SK-N-SH treated with all-trans-retinoic acid at 6 μM for 48 hours (cell line): ENCODE results near the gene CRIP2.

Experiments
- ATAC-seq: fragments of 200-7000 bp; cut with Tn5 transposase; 3 replicates; pipeline ENCODE4 v1.9.1; 2020; ENCODE audit warnings: mild to moderate bottlenecking, moderate library complexity
- ARNTL ChIP-seq: fragments of 450-650 bp; formaldehyde crosslinking; IDR thresholded peaks from 2 replicates; pipeline ENCODE4 v1.5.0; 2020; ENCODE audit warnings: low read depth, mild to moderate bottlenecking, moderate library complexity, borderline replicate concordance
- BACH2 ChIP-seq: fragments of 250-450 bp; sonication (Bioruptor Pico); IDR thresholded peaks from 2 replicates; pipeline ENCODE4 v1.9.0; 2021; ENCODE audit warnings: mild to moderate bottlenecking, borderline replicate concordance
- CSDC2 ChIP-seq: fragments of 250-450 bp; sonication (Bioruptor Pico); IDR thresholded peaks from 2 replicates; pipeline ENCODE4 v1.5.0; 2020; ENCODE audit warnings: mild to moderate bottlenecking, moderate library complexity
- ESRRG ChIP-seq: fragments of 250-450 bp; sonication (Bioruptor Pico); IDR thresholded peaks from 2 replicates; pipeline ENCODE4 v1.6.1; 2021; ENCODE audit warnings: mild to moderate bottlenecking
- GLIS3 ChIP-seq: fragments of 250-450 bp; sonication (Bioruptor Pico); IDR thresholded peaks from 2 replicates; pipeline ENCODE4 v1.5.0; 2020; ENCODE audit warnings: mild to moderate bottlenecking, moderate library complexity
- ISL1 ChIP-seq: fragments of 250-450 bp; sonication (Bioruptor Pico); IDR thresholded peaks from 2 replicates; pipeline ENCODE4 v2.1.2; 2022; ENCODE audit warnings: mild to moderate bottlenecking, moderate library complexity
- OSR1 ChIP-seq: fragments of 250-450 bp; sonication (Bioruptor Pico); IDR thresholded peaks from 2 replicates; pipeline ENCODE4 v1.8.0; 2022; ENCODE audit warnings: moderate library complexity, mild to moderate bottlenecking, inconsistent platforms
- PPARA ChIP-seq: fragments of 250-450 bp; sonication (Bioruptor Pico); IDR thresholded peaks from 2 replicates; pipeline ENCODE4 v1.5.0; 2020; ENCODE audit warnings: mild to moderate bottlenecking, borderline replicate concordance
- TOX ChIP-seq: fragments of 250-450 bp; sonication (Bioruptor Pico); IDR thresholded peaks from 2 replicates; pipeline ENCODE4 v1.8.0; 2021; ENCODE audit warnings: mild to moderate bottlenecking, moderate library complexity, borderline replicate concordance
- ZC3H10 ChIP-seq: fragments of 250-450 bp; sonication (Bioruptor Pico); IDR thresholded peaks from 2 replicates; pipeline ENCODE4 v1.5.1; 2021; ENCODE audit warnings: mild to moderate bottlenecking, moderate library complexity
- ZFP3 ChIP-seq: fragments of 250-450 bp; sonication (Bioruptor Pico); IDR thresholded peaks from 2 replicates; pipeline ENCODE4 v1.5.0; 2020; ENCODE audit warnings: mild to moderate bottlenecking, moderate library complexity
- ZFP30 ChIP-seq: fragments of 450-650 bp; formaldehyde crosslinking; IDR thresholded peaks from 2 replicates; pipeline ENCODE4 v1.5.0; 2022; ENCODE audit warnings: mild to moderate bottlenecking, moderate library complexity
- ZNF565 ChIP-seq: fragments of 450-650 bp; formaldehyde crosslinking; conservative IDR thresholded peaks from 2 replicates; pipeline ENCODE4 v1.5.0; 2020; ENCODE audit warnings: low read depth, mild to moderate bottlenecking, moderate library complexity
- ZNF70 ChIP-seq: fragments of 450-650 bp; formaldehyde crosslinking; IDR thresholded peaks from 2 replicates; pipeline ENCODE4 v1.5.0; 2020; ENCODE audit warnings: mild to moderate bottlenecking, moderate library complexity
- ZNF8 ChIP-seq: fragments of 450-650 bp; formaldehyde crosslinking; IDR thresholded peaks from 2 replicates; pipeline ENCODE4 v1.5.0; 2020; ENCODE audit warnings: mild to moderate bottlenecking, moderate library complexity
- TF ChIP-seq, protein P1 (sequence below): fragments of 250-450 bp; sonication (Bioruptor Pico); IDR thresholded peaks from 2 replicates; pipeline ENCODE4 v1.5.1; 2021; ENCODE audit warnings: mild to moderate bottlenecking, moderate library complexity
- TF ChIP-seq, protein P2 (sequence below): fragments of 250-450 bp; sonication (Bioruptor Pico); IDR thresholded peaks from 2 replicates; pipeline ENCODE4 v1.8.0; 2021; ENCODE audit warnings: low read depth, mild to moderate bottlenecking, moderate library complexity, borderline replicate concordance
- TF ChIP-seq, protein P3 (sequence below): fragments of 250-450 bp; sonication (Bioruptor Pico); IDR thresholded peaks from 2 replicates; pipeline ENCODE4 v1.5.0; 2020; ENCODE audit warnings: mild to moderate bottlenecking, moderate library complexity

The CRIP2 gene

DNA sequence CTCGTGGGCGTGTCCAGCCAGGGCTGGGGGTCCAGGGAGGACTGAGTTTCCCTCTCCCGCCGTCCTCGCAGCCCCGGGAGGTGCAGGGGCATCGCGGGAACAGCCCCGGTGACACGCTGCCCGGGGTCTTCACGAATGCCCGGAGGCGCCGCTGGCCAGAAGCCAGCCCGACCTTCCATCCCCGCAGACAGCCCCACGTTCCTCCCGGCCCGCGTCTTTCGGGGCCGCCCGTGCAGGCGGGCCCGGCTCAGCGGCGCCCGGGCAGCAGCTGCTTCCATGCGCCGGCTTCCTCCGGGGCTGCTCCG lies 15.6 kb downstream of the CRIP2 start:
- TF ChIP-seq BACH2 (CRISPR knock-in tag) (no peak), ISL1 (no peak)
- ATAC-seq, result no peak

DNA sequence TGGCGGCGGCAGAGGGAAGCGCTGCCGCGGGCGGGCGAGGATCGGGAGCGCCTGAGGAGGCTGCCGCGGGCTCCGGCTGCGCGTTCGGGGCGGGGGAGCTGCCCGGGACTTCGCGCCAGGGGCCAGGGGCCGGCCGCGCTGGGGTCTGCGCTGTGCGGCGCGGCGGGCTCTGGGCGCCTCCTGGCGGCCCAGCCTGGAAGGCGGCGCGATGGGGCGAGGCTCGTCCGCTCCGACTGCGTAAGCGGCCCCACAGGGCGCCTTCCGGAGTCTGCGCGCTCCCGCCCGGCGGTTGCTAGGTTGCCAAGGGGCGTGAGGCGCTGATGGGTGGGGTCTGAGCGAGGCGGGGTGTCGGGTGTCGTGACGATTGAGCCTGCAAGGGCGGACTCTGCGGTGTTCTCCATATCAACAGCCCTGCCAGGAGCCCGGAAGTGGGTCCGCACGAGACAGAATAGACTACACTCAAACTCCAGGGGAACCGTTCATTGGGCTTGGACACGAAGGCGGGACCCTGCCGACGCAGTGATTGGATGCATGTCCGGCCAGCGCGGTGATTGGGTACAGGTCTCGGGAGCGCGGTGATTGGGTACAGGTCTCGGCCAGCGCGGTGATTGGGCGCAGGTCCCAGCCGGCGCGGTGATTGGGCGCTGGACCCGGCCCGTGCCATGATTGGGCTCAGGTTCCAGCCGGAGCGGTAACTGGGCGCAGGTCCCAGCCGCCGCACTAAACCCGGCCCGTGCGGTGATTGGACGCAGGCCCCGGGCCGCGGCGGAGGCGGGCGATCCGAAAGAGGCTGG lies 16.1 kb downstream of the CRIP2 start, which contains the start of gene TEDC1:
TSS of gene TEDC1 (plus strand) at position 675 of the 794 bp plus-strand sequence. CDS start 130 bp downstream, outside the sequence.
- peak; percentile 85 for ATAC-seq
- TF ChIP-seq, protein P1, sequence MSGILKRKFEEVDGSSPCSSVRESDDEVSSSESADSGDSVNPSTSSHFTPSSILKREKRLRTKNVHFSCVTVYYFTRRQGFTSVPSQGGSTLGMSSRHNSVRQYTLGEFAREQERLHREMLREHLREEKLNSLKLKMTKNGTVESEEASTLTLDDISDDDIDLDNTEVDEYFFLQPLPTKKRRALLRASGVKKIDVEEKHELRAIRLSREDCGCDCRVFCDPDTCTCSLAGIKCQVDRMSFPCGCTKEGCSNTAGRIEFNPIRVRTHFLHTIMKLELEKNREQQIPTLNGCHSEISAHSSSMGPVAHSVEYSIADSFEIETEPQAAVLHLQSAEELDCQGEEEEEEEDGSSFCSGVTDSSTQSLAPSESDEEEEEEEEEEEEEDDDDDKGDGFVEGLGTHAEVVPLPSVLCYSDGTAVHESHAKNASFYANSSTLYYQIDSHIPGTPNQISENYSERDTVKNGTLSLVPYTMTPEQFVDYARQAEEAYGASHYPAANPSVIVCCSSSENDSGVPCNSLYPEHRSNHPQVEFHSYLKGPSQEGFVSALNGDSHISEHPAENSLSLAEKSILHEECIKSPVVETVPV (CRISPR knock-in tag), result no peak
- TF ChIP-seq, protein P2, sequence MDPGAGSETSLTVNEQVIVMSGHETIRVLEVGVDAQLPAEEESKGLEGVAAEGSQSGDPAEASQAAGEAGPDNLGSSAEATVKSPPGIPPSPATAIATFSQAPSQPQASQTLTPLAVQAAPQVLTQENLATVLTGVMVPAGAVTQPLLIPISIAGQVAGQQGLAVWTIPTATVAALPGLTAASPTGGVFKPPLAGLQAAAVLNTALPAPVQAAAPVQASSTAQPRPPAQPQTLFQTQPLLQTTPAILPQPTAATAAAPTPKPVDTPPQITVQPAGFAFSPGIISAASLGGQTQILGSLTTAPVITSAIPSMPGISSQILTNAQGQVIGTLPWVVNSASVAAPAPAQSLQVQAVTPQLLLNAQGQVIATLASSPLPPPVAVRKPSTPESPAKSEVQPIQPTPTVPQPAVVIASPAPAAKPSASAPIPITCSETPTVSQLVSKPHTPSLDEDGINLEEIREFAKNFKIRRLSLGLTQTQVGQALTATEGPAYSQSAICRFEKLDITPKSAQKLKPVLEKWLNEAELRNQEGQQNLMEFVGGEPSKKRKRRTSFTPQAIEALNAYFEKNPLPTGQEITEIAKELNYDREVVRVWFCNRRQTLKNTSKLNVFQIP (CRISPR knock-in tag), result 0 out of 2 replicates have a peak, but pooled peaks have one; percentile 26
- no peak for TF ChIP-seq ESRRG (CRISPR knock-in tag)
- TF ChIP-seq ZFP3 (CRISPR knock-in tag), result 0 out of 2 replicates have a peak, but pooled peaks have one; percentile 25
- TF ChIP-seq BACH2 (CRISPR knock-in tag), result peak; percentile 70; the same call in 1 of the 2 replicates
- 0 out of 2 replicates have a peak, but pooled peaks have one; percentile 53 for TF ChIP-seq GLIS3 (CRISPR knock-in tag)
- TF ChIP-seq ISL1, result no peak
- peak; percentile 64; the same call in 1 of the 2 replicates for TF ChIP-seq PPARA (CRISPR knock-in tag)
- TF ChIP-seq, protein P3, sequence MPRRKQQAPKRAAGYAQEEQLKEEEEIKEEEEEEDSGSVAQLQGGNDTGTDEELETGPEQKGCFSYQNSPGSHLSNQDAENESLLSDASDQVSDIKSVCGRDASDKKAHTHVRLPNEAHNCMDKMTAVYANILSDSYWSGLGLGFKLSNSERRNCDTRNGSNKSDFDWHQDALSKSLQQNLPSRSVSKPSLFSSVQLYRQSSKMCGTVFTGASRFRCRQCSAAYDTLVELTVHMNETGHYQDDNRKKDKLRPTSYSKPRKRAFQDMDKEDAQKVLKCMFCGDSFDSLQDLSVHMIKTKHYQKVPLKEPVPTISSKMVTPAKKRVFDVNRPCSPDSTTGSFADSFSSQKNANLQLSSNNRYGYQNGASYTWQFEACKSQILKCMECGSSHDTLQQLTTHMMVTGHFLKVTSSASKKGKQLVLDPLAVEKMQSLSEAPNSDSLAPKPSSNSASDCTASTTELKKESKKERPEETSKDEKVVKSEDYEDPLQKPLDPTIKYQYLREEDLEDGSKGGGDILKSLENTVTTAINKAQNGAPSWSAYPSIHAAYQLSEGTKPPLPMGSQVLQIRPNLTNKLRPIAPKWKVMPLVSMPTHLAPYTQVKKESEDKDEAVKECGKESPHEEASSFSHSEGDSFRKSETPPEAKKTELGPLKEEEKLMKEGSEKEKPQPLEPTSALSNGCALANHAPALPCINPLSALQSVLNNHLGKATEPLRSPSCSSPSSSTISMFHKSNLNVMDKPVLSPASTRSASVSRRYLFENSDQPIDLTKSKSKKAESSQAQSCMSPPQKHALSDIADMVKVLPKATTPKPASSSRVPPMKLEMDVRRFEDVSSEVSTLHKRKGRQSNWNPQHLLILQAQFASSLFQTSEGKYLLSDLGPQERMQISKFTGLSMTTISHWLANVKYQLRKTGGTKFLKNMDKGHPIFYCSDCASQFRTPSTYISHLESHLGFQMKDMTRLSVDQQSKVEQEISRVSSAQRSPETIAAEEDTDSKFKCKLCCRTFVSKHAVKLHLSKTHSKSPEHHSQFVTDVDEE, result peak; percentile 88
- TF ChIP-seq CSDC2, result peak; percentile 88; the same call in 1 of the 2 replicates
- TF ChIP-seq TOX (CRISPR knock-in tag), result no peak

DNA sequence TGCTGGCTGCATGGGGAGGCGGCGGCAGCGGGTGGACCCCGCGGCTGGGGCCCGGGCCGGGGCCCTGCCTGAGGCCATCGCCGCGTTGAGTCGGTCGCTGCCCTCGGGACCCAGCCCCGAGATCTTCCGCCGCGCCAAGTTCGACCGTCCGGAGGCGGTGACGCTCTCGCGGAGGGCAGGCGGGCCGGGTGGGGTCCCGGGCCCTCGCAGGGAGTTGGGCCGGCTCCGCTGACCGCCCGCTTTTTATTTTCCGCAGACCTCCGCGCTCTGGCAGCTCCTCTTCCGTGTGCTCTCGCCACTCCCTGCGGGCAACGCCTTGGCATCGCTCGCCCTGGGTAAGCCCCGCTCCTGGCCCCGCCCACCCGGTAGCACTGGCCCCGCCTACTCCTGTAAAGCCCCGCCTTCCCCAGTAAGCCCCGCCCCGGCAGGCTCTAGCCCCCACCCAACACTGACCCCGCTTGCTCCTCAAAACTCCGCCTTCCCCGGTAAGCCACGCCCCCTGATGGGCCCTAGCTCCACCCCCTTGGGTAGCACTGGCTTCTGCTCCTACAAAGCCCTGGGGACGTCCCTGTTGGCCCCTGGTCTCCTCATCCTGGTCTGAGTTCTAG lies 16.8 kb downstream of the CRIP2 start:
- ATAC-seq, result peak; percentile 13
- TF ChIP-seq ZNF565 (CRISPR knock-in tag) (0 out of 2 replicates have a peak, but pooled peaks have one; percentile 6), ZNF8 (CRISPR knock-in tag) (no peak)
- TF ChIP-seq, all 23 proteins: peak for 1

DNA sequence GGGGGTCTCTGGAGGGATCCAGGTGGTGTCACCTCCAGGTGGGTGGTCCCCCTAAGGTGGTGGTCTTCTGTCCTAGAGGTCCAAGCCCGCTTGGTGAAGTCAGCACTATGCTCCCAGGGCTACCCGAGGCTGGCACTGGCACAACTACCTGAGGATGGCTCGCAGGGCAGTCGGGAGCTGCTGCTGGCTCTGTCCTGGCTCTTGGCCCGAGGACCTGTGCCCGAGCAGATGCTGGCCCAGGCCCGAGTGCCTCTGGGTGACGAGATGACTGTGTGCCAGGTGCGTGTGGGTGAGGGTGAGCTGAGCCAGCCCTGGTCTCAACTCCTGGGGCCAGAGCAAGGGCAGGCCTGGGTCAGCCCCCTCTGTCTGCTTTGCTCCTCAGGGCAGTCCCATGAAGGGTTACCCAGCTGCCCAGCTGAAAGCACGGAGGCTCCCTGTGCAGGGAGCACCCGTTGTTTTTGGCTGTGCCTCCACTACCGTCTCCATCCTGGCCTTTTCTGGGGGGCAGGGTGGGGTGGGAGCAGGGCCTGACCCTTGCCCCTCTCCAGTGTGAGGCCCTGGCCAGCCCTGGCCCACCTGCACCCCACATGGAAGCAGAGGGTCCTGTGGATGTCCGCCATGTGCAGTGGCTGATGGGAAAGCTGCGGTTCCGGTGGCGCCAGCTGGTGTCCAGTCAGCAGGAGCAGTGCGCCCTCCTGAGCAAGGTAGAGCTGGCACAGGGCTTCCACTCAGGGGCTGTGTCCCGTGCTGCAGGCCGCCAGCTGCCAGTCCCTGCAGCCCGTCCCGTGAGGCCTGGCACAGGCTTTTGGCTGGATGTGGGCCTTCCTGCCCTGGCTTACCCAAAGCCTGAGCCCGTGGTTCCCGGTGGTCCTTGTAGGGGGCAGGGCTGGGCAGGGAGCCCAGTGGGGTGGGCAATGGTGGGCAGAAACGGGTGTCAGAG lies 17.7 kb downstream of the CRIP2 start:
- no peak for ATAC-seq
- TF ChIP-seq BACH2 (CRISPR knock-in tag) (no peak), ZNF70 (CRISPR knock-in tag) (no peak), ZC3H10 (CRISPR knock-in tag) (no peak), ARNTL (CRISPR knock-in tag) (no peak), ZNF565 (CRISPR knock-in tag) (no peak), OSR1 (CRISPR knock-in tag) (no peak), CSDC2 (no peak), ISL1 (no peak), ZFP30 (CRISPR knock-in tag) (no peak), ESRRG (CRISPR knock-in tag) (no peak)
- TF ChIP-seq, protein P3, result no peak
- TF ChIP-seq, protein P1 (CRISPR knock-in tag), result no peak
